ENCODE measurements around the gene PCBP2.
"Not testable (repeated sequence)": the region's sequence is repeated elsewhere in the genome, so short reads cannot be mapped to it uniquely, and the experiment has no call there.

PCBP2 gene

DNA sequence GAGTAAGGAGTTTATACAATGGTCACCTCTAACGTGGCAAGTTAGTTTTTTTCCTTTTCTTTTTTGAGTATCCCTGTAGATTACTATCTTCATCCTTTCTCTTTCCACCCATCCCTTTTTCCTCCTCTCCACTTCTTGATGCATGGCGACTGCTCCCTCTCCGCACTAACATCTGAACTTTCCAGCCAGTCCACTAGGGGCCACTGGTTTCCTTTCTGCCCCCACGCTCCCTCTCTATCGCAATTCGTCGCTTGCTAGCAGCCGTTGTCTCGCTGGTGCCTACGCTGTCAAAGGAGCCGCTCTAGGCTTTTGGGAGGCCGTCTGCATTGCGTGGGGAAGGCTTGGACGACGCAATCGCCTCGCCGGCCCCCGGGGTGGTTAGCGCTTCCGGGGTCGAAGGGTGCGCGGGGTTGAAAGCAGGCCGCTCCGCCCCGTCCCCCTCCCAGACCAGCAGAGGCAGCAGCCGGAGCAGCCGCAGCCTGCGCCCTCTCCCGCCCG lies at the start of gene PCBP2:
Gene PCBP2 (plus strand): TSS at position 442 of the 498 bp plus-strand sequence. CDS start 2,699 bp downstream, outside the sequence.
- in situ Hi-C loops (cut with HindIII; ENCODE audit: low sequenced_read_pairs), result no loop called here

DNA sequence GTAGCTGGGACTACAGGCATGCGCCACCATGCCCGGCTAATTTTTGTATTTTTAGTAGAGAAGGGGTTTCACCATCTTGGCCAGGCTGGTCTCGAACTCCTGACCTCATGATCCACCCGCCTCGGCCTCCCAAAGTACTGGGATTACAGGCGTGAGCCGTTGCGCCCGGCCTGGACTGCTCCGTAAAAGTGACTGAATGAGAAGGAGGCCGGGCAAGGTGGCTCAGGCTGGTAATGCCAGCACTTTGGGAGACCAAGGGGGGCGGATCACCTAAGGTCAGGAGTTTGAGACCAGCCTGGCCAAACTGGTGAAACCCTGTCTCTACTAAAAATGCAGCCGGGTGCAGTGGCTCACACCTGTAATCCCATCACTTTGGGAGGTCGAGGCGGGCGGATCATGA lies 49.6 kb upstream of the PCBP2 start:
- in situ Hi-C loops (cut with HindIII; ENCODE audit: low sequenced_read_pairs), result not testable (repeated sequence)

DNA sequence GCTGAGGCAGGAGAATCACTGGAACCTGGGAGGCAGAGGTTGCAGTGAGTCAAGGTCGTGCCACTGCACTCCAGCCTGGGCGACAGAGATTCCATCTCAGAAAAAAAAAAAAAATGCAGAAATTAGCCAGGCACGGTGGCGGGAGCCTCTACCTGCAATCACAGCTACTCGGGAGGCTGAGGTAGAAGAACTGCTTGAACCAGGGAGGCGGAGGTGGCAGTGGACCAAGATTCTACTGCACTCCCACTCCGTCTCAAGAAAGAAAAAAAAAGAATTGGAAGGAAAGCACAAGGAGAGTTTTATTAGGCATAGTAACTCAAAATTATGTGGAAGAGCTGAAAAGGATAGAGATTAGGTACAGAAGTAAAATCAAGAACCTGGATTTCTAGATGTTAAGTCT lies 49.0 kb upstream of the PCBP2 start:
- in situ Hi-C loops (cut with HindIII; ENCODE audit: low sequenced_read_pairs), result no loop called here

DNA sequence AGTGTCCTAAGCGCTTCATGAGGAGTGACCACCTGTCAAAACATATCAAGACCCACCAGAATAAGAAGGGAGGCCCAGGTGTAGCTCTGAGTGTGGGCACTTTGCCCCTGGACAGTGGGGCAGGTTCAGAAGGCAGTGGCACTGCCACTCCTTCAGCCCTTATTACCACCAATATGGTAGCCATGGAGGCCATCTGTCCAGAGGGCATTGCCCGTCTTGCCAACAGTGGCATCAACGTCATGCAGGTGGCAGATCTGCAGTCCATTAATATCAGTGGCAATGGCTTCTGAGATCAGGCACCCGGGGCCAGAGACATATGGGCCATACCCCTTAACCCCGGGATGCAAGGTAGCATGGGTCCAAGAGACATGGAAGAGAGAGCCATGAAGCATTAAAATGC lies 41.0 kb upstream of the PCBP2 start:
- in situ Hi-C loops (cut with HindIII; ENCODE audit: low sequenced_read_pairs), result no loop called here

DNA sequence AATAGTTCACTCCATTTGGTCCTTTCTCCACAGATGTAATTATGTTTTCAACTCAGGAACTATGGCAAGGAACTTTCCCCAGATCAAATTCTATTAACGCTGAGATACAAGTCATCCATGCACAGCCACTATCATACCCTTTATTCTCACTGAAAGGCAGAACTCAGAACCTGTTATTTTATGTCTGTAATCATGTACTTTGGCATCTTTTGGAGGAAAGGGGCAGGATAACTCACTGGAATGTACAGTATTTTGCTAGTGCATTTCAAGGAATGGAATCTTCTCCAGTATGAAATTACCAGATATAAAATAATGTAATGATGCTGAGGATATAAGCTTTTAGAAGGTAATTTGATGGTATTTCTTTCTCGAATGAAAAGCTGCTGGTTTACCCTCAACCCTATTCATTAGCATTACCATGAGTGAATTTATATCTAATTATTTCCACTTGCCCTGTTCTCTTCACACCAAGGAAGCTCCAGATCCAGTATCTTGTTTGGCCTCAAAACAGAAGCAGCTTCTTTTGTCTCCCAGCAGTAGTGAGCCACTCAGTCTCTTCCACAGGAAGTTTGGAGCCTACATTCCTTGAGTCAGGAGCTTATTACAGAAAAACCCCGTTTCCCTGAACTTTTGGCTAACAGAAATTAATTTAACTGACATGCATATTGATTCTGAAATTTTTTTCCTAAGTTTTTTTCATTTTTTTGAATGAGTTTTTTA lies 38.3 kb upstream of the PCBP2 start:
- in situ Hi-C loops (cut with HindIII; ENCODE audit: low sequenced_read_pairs), result no loop called here

DNA sequence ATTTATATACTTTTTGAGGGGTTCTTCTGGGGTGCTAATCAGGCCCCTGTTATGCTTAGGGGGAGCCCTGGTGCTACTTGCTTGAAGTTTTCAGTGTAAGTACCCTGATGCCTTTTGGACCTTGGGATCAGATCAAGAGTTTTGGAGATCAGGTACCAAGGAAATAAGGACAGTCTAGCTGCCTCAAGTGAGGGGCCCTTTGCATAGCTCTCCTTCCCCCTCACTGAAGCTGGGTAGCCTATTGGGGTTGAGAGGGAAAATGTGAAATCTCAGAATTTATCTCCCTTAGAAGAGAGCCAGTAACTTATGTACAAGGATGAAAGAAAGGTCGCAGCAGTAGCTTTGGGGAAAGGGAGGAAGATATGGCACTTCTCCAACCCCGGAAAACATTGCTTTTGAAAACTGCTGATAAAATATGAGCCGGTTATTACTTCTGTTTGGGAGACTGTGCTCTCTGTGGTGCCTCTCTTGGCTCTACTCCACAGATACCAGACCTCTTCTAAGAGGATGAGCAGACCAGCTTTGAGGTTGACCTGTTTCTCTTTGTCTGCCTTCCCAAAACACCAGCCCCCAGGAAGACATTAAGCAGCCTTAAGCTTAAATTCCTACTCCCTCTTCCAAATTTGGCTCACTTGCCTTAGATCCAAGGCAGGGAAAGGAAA lies 37.0 kb upstream of the PCBP2 start:
- in situ Hi-C loops (cut with HindIII; ENCODE audit: low sequenced_read_pairs), result no loop called here

DNA sequence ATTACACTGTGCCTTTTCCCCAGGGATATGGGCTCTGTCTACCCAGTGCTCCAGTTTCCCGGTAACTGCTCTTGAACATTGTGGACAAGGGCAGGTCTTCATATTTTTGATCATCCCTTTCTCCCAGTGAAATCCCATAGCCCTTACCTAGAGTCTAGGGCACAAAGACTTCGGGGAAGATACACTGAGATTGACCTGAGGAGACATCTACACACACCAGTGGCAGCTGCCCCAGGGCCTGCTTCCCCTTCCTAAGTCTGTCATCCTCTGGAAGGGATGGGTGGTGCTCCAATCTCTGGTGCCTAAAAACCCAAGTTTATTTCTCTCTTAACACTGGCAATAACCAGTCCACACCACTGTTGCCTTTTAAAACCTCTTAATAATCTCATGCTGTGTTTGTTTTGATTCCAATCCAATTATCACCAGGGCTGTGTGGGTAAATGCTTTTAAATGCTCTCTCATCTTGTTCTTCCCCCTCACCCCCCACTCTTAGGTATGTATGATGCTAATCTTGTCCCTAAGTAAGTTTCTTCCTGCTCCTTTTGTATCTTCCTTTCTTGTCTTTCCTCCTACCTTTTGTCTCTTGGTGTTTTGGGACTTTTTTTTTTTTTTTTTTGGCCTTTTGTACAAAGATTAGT lies 36.0 kb upstream of the PCBP2 start:
- in situ Hi-C loops (cut with HindIII; ENCODE audit: low sequenced_read_pairs), result not testable (repeated sequence)

DNA sequence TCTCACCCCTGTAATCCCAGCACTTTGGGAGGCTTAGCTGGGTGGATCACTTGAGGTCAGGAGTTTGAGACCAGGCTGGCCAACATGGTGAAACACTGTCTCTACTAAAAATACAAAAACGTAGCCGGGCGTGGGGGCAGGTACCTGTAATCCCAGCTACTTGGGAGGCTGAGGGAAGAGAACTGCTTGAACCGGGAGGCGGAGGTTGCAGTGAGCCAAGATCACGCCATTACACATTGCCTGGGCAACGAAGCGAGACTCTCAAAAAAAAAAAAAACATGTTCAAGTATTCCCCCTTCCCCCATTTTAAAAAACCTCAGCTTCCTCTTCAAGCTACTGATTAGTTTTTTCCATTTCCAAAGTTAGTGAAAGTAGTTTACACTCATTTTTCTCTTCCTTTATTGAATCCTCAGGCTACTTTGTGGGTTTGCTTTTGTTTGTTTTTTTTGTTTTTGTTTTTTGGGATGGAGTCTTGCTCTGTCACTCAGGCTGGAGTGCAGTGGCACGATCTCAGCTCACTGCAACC lies 34.5 kb upstream of the PCBP2 start:
- in situ Hi-C loops (cut with HindIII; ENCODE audit: low sequenced_read_pairs), result not testable (repeated sequence)

DNA sequence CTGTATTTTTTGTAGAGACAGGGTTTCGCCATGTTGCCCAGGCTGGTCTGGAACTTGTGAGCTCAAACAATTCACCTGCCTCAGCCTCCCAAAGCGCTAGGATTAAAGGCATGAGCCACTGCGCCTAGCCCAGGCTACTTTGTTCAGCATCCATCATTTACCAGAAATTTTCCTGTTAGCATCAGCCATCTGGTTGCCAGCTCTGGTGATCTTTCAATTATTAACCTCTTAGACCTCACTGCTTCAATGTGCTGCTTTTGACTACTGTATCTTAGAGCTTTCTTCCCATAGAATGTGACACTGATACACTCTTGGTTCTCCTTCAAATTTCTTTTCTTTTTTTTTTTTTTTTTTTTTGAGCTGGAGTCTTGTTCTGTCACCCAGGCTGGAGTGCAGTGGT lies 33.7 kb upstream of the PCBP2 start:
- in situ Hi-C loops (cut with HindIII; ENCODE audit: low sequenced_read_pairs), result no loop called here

DNA sequence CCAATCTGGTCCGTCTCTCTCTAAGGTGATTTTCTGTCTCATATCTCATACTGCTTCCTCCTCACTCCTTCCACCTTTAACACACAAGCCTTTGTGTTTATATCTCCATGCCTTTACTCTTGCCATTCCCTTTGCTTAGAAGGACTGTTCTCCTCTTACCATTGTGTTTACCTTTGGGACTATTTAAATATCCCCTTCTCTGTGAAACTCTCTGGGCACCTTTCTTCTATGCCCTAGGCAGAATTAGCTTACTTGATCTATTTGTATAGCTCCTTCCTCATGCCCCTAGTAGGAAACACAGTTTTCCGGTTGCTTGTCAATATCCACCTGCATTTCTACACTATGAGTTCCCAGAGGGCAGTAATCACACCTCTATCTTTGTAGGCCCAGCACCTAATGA lies 32.1 kb upstream of the PCBP2 start:
- in situ Hi-C loops (cut with HindIII; ENCODE audit: low sequenced_read_pairs), result loop anchor here (5.0 kb wide), 1 partner anchor 77 kb away; no protein-coding TSS in a partner anchor

DNA sequence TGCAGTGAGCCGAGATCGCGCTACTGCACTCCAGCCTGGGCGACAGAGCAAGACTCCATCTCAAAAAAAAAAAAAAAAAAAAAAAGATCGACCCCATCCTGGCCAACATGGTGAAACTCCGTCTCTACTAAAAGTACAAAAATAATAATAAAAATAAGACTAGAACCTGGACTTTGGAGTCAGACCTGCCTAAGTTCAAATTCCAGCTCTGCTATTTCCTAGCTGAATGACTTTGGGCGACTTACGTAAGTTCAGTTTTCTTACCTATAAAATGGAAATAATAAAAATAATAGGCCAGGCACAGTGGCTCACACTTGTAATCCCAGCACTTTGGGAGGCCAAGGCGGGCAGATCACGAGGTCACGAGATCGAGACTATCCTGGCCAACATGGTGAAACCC lies 29.7 kb upstream of the PCBP2 start:
- in situ Hi-C loops (cut with HindIII; ENCODE audit: low sequenced_read_pairs), result loop anchor here (5.0 kb wide), 1 partner anchor 80 kb away; no protein-coding TSS in a partner anchor

DNA sequence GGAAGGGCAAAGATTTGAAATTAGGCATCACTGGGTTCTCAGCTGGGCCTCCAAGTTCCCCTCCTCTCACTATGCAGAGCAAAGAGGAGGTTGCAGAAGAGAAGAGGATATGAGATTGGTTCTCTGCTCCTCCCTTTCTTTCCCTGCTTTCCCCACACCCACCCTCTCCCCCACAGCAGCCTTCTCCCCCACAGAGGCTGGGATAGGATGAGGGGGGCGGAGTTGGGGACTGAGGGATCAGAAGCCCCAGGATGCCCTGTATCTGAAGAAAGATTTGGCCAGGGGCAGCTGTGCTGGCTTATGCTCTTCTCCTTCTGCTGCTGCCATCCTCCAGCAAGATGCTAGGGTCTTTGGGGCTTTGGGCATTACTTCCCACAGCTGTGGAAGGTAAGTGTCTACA lies 28.3 kb upstream of the PCBP2 start, which contains the start of gene AMHR2:
Gene AMHR2 (plus strand): TSS at position 259 of the 400 bp plus-strand sequence. CDS start 80 bp downstream, at position 339.
- in situ Hi-C loops (cut with HindIII; ENCODE audit: low sequenced_read_pairs), result loop anchor here (5.0 kb wide), 1 partner anchor 81 kb away; no protein-coding TSS in a partner anchor

DNA sequence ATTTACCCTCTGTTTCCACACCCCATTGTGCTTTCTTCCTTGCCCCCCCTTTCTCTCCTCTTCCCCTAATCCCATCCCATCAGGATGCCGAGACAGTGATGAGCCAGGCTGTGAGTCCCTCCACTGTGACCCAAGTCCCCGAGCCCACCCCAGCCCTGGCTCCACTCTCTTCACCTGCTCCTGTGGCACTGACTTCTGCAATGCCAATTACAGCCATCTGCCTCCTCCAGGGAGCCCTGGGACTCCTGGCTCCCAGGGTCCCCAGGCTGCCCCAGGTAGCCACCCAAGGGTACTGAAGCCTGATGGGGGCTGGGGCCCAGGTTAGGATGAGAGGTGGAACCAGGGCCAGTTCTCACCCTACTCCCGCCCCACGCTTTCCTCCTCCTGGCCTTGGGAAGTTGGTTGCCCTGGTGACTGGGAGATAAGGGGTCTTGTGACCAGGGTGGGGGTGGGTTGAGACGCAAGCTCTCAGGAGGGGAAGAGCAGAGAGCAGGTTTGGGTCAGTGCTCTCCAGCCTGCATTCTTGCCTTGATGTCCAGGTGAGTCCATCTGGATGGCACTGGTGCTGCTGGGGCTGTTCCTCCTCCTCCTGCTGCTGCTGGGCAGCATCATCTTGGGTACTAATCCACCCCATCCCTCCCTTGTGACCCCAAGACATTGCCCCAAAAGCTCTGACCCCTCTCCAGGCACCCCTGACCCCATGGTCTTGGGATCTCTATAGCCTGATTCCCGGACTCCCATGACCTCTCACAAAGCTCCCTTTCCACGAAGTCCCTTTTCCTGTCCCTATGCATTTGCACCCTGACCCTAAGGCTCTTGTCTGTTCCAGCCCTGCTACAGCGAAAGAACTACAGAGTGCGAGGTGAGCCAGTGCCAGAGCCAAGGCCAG lies 27.0 kb upstream of the PCBP2 start:
- in situ Hi-C loops (cut with HindIII; ENCODE audit: low sequenced_read_pairs), result loop anchor here (5.0 kb wide), 1 partner anchor 83 kb away; no protein-coding TSS in a partner anchor

DNA sequence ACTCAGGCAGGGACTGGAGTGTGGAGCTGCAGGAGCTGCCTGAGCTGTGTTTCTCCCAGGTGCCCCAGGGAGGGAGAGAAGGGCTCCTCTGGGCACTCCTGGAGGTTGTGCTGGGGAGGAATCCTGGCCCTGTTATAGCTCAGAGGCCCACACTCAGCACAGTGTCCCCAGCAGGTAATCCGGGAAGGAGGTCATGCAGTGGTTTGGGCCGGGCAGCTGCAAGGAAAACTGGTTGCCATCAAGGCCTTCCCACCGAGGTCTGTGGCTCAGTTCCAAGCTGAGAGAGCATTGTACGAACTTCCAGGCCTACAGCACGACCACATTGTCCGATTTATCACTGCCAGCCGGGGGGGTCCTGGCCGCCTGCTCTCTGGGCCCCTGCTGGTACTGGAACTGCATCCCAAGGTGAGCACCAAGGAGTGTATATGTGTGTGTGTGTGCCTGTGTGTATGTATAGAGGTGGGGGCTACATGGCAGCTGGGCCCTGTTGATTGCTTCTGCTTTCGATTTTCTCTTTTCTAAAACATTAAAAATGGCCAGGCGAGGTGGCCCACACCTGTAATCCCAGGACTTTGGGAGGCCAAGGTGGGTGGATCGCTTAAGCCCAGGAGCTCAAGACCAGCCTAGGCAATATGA lies 26.3 kb upstream of the PCBP2 start:
- in situ Hi-C loops (cut with HindIII; ENCODE audit: low sequenced_read_pairs), result no loop called here

DNA sequence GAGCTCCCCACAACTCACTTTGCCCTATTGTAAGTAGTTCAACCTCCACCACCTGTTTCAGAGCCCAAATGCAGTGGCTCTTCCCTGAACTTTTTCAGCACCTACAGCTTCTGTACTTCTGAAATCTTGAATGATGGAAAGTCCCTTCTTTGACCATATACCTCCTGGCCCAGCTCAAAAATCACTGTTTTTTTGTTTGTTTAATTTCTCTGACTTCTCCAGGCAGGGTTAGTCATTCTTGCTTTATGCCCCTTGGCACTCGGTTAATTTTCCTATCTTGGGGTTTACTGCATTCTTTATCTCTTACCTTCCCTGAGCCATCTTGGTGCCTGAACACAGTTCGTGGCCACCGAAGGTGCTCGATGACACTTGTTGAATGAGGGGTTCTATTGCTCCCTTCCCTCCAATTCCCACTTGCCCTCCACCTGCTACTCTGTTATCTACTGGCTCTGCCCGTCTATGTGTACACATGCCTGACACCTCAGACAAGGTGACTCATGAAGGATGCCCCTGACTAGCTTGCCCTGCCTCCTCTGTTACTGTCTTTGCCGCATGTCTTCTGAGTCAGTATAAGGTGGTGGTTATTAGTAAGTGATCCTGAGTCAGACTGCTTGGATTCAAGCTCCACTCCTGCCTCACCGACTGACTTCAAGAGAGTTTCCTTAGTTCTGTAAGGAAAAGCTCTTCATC lies 23.9 kb upstream of the PCBP2 start:
- in situ Hi-C loops (cut with HindIII; ENCODE audit: low sequenced_read_pairs), result no loop called here

DNA sequence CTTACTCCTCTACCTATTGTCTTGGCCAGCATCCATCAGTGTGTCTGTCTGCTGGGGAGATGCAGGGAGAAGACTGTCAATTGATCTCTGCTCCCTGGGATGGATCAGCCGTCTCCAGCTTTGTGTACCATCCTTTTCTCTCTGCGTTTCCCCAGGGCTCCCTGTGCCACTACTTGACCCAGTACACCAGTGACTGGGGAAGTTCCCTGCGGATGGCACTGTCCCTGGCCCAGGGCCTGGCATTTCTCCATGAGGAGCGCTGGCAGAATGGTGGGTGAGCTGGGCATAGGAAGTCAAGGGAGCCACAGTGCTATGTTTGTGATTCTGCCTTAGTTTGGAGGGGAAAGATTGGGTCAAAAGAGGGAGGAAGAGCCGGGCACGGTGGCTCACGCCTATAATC lies 23.2 kb upstream of the PCBP2 start:
- in situ Hi-C loops (cut with HindIII; ENCODE audit: low sequenced_read_pairs), result no loop called here

DNA sequence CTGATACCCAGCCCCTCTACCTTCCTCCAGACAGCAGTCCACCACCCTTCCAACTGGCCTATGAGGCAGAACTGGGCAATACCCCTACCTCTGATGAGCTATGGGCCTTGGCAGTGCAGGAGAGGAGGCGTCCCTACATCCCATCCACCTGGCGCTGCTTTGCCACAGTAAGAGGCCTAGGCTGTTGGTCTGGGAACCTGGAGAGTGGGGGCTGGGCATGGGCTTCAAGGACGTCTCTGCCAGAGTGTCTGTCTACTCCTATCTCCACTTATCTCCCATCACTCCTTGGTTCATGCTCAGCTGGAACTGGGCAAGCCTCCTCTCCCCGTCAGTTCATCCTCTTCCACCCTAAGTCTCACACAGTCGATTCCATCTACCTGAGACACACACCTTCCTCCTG lies 21.8 kb upstream of the PCBP2 start:
- in situ Hi-C loops (cut with HindIII; ENCODE audit: low sequenced_read_pairs), result no loop called here

DNA sequence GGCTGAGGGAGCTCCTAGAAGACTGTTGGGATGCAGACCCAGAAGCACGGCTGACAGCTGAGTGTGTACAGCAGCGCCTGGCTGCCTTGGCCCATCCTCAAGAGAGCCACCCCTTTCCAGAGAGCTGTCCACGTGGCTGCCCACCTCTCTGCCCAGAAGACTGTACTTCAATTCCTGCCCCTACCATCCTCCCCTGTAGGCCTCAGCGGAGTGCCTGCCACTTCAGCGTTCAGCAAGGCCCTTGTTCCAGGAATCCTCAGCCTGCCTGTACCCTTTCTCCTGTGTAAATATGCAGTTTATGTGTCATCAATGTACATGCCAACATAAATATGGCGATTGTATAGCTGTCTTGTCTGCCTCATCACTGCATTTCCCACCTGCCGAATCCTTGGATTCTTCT lies 20.7 kb upstream of the PCBP2 start:
- in situ Hi-C loops (cut with HindIII; ENCODE audit: low sequenced_read_pairs), result no loop called here

DNA sequence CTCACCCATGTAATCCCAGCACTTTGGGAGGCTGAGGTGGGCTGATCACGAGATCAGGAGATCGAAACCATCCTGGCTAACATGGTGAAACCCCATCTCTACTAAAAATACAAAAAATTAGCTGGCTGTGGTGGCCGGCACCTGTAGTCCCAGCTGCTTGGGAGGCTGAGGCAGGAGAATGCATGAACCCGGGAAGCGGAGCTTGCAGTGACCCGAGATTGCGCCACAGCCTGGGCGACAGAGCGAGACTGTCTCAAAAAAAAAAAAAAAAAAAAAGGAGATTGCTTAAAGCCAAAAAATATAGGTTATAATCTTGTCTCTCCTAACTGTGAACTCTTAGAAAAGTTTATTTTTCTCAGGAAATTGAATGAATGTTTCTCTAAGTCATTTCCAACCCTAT lies 16.6 kb upstream of the PCBP2 start:
- in situ Hi-C loops (cut with HindIII; ENCODE audit: low sequenced_read_pairs), result not testable (repeated sequence)

All from endothelial cell of hepatic sinusoid (primary cell).